Prostate gland (tissue), 2 donors: ENCODE measurements around the gene NFATC1.

Source experiments
- CTCF ChIP-seq, 4 experiments: fragments of 200-600 bp in 2 of 4; fragments of 450-650 bp in 2 of 4; sonication (generic) in 2 of 4; IDR thresholded peaks; 1 replicate in 3 of 4; 2 replicates in 1 of 4; pipeline ENCODE4 v1.5.1; 2016 to 2019; ENCODE audit warnings: antibody characterized with exemption in 4 of 4, mild to moderate bottlenecking in 2 of 4, moderate library complexity in 2 of 4
- POLR2AphosphoS5 ChIP-seq: sonication (generic); formaldehyde crosslinking; IDR thresholded peaks from one replicate; pipeline ENCODE4 v1.6.1; 2017; ENCODE audit warnings: antibody characterized with exemption

- TF ChIP-seq CTCF (IDR thresholded peaks at IDR 0.05) (no peak), POLR2AphosphoS5 (no peak)
Observed at GRCh38 chr18:79564441-79564840, 168.7 kb downstream of the NFATC1 start.
